Right kidney (tissue), 1 donor: ENCODE measurements around the gene FBH1.
"Not testable (repeated sequence)": the region's sequence is repeated elsewhere in the genome, so short reads cannot be mapped to it uniquely, and the experiment has no call there.

ENCODE experiments used
- DNase-seq: peaks from one replicate; pipeline ENCODE4 v3.0.0-alpha.2; 2016

Gene FBH1

DNA sequence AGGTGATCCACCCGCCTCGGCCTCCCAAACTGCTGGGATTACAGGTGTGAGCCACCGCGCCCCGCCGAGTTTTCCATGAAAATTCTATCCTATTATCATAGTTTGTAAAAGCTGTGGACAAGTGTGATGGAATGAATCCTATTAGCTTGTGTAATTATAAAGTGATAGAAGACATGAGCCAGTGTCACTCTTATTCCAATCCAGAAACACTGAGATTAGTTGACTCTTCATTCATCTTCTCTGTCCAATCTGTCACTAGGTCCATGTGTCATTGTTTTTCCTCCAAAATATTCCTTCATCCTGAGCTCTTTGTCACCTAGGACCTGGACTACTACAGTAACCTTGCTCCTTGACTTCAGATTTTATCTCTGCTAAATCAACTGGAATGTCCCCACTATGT is 13.5 kb downstream of the FBH1 start:
- DNase-seq, result no peak

DNA sequence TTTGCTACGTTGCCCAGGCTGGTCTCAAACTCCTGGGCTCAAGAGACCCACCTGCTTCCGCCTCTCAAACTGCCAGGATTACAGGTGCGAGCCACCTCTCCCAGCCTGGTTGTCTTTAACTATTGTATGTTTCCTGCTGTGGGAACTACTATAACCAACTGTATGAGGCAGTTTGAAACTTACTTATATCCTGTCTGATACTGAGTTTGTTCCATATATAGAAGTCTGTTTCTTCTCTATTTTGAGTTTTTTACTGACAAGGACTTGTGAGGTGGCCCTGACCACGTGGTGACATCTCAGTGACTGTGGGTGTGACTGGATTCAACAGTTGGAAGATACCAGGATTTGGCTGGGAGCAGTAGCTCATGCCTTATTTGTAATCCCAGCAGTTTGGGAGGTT is 14.2 kb downstream of the FBH1 start:
- DNase-seq, result no peak

DNA sequence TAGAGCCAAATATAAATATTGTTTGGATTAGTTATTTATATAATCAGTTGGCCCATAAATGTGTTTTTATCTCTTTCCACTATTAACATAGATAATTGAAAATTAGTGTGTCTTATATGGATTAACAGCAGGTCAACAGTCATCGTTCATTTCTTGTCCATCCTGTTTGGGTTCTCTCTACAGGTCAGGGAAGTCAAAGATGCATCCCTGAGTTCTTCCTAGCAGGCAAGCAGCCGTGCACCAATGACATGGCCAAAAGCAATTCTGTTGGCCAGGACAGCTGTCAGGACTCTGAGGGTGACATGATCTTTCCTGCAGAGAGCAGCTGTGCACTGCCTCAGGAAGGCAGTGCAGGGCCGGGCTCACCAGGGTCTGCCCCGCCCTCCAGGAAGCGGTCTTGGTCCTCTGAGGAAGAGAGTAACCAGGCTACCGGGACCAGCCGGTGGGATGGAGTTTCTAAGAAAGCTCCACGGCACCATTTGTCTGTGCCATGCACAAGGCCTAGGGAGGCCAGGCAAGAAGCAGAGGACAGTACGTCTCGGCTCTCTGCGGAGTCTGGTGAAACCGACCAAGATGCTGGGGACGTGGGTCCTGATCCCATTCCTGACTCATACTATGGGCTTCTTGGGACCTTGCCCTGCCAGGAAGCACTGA is 15.9 kb downstream of the FBH1 start:
- no peak for DNase-seq

DNA sequence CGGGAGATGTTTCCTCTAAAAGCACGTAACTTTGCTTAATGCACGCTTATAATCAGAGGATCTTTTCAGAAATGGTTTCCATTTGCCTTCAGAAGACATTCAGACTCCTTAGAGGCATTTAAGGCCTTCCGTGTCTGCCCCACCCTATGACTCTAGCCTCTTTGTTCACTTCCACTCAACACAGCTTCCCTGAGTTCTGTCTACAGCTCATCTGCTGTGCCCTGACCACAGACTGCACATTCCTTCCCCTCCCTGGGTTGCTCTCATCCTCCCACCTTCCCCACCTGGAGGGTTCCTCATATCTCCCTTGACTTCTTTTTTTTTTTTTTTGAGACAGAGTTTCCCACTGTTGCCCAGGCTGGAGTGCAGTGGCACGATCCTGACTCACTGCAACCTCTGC is 16.6 kb downstream of the FBH1 start:
- DNase-seq, result no peak

DNA sequence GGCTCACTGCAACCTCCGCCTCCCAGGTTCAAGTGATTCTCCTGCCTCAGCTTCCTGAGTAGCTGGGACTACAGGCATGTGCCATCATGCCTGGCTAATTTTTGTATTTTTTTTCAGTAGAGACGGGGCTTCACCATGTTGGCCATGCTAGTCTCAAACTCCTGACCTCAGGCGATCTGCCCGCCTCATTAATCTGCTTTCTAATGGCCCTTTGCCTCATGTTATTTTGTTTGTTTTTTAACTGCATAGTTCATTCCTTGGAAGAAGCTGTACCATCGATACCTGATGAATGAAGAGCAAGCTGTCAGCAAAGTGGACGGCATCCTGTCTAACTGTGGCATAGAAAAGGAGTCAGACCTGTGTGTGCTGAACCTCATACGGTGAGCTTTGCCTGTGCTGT is 18.6 kb downstream of the FBH1 start:
- DNase-seq, result not testable (repeated sequence)

DNA sequence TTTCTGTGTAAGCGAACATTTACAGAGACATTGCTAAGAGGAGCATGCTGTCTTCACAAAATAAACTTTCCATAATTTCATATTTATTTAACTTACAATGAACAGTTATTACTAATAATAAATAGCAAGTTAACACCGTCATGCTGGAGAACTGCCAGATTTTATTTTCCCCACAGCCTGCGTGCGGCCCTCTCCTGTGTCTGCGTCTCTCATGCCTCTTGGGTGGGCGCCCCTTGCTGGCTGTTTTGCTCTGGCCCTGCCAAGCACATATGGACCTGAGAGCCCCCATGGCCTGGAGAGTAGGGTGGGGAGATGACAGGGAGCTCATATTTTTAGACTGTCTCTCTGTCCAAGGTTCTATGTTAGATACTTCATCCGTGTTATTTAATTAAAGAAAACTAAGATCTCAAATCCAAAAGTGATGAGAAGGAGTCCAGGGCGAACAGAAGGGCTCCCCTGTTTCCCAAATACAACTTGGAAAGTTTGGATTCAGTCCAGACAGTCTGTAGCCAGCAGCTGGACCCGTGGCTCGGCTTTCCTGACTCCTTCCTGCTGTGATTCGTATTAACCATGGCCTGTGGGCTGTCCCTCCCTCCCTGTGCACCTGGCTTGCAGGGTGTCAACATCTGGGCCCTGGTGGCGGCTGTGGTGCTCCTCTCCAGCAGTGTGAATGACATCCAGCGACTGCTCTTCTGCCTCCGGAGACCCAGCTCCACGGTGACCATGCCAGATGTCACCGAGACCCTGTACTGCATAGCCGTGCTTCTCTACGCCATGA is 20.5 kb downstream of the FBH1 start:
- DNase-seq, result no peak

GRCh38 chr10:5911670-5912069 is 21.6 kb downstream of the FBH1 start:
- no peak for DNase-seq

- DNase-seq, result no peak
Measured at GRCh38 chr10:5913736-5914135, 23.7 kb downstream of the FBH1 start.

GRCh38 chr10:5915451-5915850 is 25.4 kb downstream of the FBH1 start:
- DNase-seq, result no peak

DNA sequence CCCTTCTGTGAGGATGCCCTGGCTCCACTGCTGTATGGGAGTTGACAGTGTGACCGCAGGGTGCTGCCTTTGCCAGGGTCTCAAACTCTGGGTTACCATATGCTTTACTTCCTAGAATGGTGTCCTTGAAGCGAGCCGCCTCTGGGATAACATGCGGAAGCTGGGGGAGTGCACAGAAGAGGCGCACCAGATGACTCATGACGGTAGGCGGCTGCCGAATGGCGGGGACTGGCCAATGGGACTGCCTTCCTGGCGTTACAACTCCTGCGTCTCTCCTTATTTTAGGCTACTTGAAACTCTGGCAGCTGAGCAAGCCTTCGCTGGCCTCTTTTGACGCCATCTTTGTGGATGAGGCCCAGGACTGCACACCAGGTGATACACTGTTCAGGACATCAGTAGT is 27.3 kb downstream of the FBH1 start:
- DNase-seq, result no peak

DNA sequence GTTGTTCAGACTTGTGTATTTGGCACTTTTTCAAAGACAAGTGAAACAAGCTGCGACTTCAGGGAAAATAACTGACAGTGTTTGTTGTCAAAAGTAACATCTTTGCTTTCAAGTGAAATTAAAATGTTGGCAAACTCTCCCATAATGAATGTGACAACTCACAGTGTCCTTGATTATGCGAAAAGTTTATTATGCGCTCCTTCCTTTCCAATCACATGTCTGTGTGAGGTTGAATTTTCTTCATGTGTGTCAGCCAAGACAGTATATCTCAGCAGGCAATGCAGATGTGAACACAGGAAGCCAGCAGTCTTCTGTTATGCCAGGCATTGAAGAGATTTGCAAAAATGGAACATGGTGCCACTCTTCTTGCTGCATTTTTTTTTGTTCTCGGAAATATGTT is 28.7 kb downstream of the FBH1 start:
- no peak for DNase-seq

- DNase-seq, result no peak
Measured at GRCh38 chr10:5919568-5919967, 29.5 kb downstream of the FBH1 start.

- DNase-seq, result no peak
Measured at GRCh38 chr10:5921746-5922145, 31.7 kb downstream of the FBH1 start.

DNA sequence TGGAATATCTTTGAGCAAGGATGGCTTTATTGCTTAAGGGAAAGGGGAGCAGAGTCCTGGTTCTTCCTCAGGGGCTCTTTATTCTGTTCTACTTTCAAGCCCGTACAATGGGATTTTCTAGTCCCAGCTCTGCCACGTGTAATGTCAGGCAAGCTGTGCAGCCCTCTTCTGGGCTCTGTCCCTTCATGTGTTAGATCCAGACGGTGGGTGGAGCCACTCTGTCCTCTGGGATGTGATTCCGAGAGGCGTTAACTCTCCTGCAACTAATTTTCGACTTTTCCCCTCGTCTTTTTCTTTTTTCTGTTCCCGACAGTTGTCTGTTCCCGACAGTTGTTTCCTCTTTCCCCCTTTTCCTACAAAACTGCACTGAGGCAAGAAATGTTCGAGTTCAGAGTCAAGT is 34.8 kb downstream of the FBH1 start:
- no peak for DNase-seq

DNA sequence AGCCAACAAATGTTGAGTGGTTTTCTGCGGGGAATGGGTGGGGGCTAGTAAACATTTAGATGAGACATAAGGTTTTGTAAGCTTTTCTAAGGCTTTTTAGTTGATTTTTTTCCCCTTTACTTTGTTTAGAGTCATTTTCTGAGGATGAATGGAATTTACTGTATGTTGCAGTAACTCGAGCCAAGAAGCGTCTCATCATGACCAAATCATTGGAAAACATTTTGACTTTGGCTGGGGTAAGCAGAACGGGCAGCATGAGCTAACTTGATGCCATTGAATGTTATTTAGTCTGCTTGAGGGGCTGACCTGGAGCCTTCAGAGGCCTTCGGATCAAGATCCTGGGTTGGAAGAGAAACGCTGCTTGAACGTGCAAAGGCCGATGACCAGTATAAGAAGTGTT is 37.3 kb downstream of the FBH1 start:
- no peak for DNase-seq

DNA sequence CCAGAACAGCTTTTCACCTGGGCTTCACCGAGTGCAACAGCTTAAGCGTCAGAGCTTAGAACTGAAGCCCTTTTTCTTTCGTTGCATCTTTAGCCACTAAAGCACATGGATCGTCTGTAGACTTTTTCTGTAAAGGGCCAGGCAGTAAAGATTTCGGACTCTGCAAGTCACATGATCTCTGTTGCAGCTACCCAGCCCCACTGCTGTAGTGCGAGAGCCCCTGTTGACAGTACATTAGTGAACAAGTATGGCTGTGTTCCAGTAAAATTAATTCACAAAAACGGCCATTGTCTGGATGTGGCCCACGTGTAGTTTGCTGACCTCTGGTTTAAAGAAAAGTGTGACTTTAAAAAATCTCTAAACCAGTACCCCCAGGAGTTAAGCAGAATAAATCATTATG is 39.4 kb downstream of the FBH1 start:
- DNase-seq, result no peak

DNA sequence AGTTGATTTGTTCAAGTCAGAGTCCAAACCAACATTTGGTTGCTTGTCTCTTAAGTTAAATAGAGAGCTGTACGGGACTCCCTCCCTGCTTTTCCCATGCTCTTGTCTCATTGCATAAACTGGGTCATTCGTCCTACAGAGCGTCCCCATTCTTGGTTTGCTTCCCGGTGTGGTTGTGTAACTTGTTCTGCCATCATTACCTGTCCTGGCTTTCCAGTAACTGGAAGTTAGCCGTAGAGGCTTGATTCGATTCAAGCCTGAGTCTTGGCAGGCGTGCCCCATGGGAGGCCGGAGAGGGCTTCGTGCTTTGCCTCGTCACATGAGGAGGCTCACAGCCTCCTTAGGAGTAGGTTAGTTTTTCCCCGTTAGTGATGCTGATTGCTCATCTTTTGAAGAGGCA is 40.2 kb downstream of the FBH1 start:
- no peak for DNase-seq

GRCh38 chr10:5932345-5932744 is 42.3 kb downstream of the FBH1 start:
- no peak for DNase-seq

DNA sequence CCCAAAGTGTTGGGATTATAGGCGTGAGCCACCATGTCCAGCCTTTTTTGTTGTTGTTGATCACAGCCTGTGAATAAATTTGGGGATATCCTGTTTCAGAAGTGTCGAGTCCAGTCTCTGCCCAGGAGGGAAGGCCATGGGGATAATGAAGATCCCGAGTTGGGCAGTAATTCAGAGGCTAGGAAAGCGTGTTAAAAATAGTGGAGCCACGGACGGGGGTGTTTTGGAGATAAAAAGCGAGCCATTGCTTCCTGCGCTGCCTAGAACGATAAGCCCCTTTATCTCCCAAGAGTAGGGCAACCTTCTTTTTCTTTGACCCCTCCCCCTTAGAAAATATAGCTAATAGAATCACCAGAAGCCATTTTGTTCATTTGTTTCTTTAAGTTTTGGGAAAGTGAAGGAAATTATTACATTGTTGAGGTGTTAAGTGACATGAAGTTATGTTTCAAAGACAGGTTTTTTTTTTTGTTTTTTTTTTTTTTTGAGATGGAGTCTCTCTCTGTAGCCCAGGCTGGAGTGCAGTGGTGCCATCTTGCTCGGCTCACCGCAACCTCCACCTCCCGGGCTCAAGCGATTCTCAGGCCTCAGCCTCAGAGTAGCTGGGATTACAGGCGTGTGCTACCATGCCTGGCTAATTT is 44.0 kb downstream of the FBH1 start:
- no peak for DNase-seq

DNA sequence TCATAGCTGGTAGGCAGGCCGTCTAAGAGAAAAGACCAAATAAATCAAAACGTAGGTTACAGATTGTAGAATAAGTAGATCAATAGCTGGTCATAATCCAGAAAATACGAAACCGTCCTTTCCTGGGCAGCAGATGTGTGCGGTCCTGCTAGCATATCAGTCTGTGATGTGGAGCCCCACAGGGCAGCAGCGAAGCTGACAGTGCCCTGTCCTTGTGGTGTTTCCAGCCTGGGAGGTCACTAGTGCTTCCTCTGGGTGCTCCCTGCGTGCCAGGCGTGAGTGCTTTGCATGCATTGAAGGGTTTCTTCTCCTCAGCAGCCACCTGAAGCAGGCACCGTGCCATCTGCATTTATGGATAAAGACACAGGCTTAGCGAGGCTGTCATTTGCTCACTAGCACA is 45.6 kb downstream of the FBH1 start:
- no peak for DNase-seq

GRCh38 chr10:5937016-5937415 is 47.0 kb downstream of the FBH1 start:
- DNase-seq, result no peak

- DNase-seq, result no peak
Measured at GRCh38 chr10:5938291-5938690, 48.2 kb downstream of the FBH1 start.

- no peak for DNase-seq
Measured at GRCh38 chr10:5940807-5941218, 50.8 kb downstream of the FBH1 start.

- no peak for DNase-seq
Measured at GRCh38 chr10:5941579-5941978, 51.5 kb downstream of the FBH1 start.
